H1 (cell line): ENCODE measurements around the gene BRINP3. TPM values are rescaled to one million over a fixed set of nuclear protein-coding genes. Genes with fewer than 3 reads are reported as not detected.

Experiments used
- CTCF ChIA-PET: fragments of 300-600 bp; sonication (Branson Sonifier 250); formaldehyde crosslinking; loops from one replicate; lab custom pipeline; 2021; ENCODE audit not compliant: partially characterized antibody; lab: Charles Lee
- POLR2A ChIA-PET: fragments of 300-600 bp; sonication (Branson Sonifier 250); formaldehyde crosslinking; loops from one replicate; lab custom pipeline; 2021; ENCODE audit warnings: inconsistent platforms; ENCODE audit not compliant: partially characterized antibody; lab: Charles Lee
- DNase-seq, 2 experiments: peaks; one replicate each; pipeline versions ENCODE4 v3.0.0 to v3.0.0-alpha.2; 2010 to 2022; ENCODE audit warnings: low spot score in 2 of 2, low read depth in 1 of 2, mixed read lengths in 1 of 2
- FAIRE-seq: peaks from 2 replicates; lab custom pipeline; 2011; peaks lifted over from hg19 to GRCh38; lab: Jason Lieb, UNC
- H2AFZ ChIP-seq: 2 replicates; pipeline ENCODE4 v1.8.1; 2012; ENCODE audit warnings: low read length, inconsistent platforms
- H2AK5ac ChIP-seq: 2 replicates; pipeline ENCODE4 v1.6.1; 2013; ENCODE audit warnings: low read depth, low read length
- H2BK120ac ChIP-seq: replicated peaks from 2 replicates; pipeline ENCODE3; 2013; ENCODE audit warnings: low read depth, low read length, inconsistent platforms
- H2BK12ac ChIP-seq: 2 replicates; pipeline ENCODE4 v1.6.1; 2013; ENCODE audit warnings: low read depth, low read length
- H2BK15ac ChIP-seq: 2 replicates; pipeline ENCODE4 v1.6.1; 2013; ENCODE audit warnings: low read length
- H2BK20ac ChIP-seq: 2 replicates; pipeline ENCODE4 v1.6.1; 2013; ENCODE audit warnings: low read length
- H2BK5ac ChIP-seq: 2 replicates; pipeline ENCODE4 v1.6.1; 2013; ENCODE audit warnings: low read depth, low read length
- H3K14ac ChIP-seq: 2 replicates; pipeline ENCODE4 v1.6.1; 2013; ENCODE audit warnings: inconsistent platforms; ENCODE audit not compliant: insufficient read length
- H3K18ac ChIP-seq: 2 replicates; pipeline ENCODE4 v1.6.1; 2013; ENCODE audit warnings: low read length; ENCODE audit errors: extremely low read depth
- H3K23ac ChIP-seq: 2 replicates; pipeline ENCODE4 v1.6.1; 2013; ENCODE audit warnings: inconsistent platforms; ENCODE audit not compliant: insufficient read length
- H3K23me2 ChIP-seq: 2 replicates; pipeline ENCODE4 v1.6.1; 2013; ENCODE audit warnings: low read depth, low read length
- H3K27ac ChIP-seq: 2 replicates; pipeline ENCODE4 v1.6.1; 2011; ENCODE audit warnings: low read depth, low read length, inconsistent platforms
- H3K27me3 ChIP-seq, 4 experiments: replicated peaks in 1 of 4; 1 replicate in 1 of 4; 2 replicates in 3 of 4; pipeline versions ENCODE4 v1.6.1 to v1.8.1; 2011 to 2013; ENCODE audit warnings: low read length in 3 of 4, mild to moderate bottlenecking in 3 of 4, inconsistent platforms in 2 of 4, mixed read lengths in 2 of 4, moderate library complexity in 1 of 4; ENCODE audit not compliant: control insufficient read depth in 3 of 4, insufficient read depth in 3 of 4; ENCODE audit errors: extremely low read depth in 1 of 4
- H3K36me3 ChIP-seq, 4 experiments: 2 replicates each; pipeline versions ENCODE4 v1.6.1 to v1.8.1; 2011 to 2013; ENCODE audit warnings: mild to moderate bottlenecking in 4 of 4, low read length in 3 of 4, moderate library complexity in 2 of 4, control low read depth in 1 of 4, inconsistent platforms in 1 of 4; ENCODE audit not compliant: insufficient read depth in 4 of 4, control insufficient read depth in 2 of 4
- H3K4ac ChIP-seq: replicated peaks from 2 replicates; pipeline ENCODE3; 2013; ENCODE audit warnings: low read length, low read depth, mixed read lengths, inconsistent platforms; ENCODE audit not compliant: insufficient read length
- H3K4me1 ChIP-seq, 4 experiments: replicated peaks in 1 of 4; 1 replicate in 1 of 4; 2 replicates in 3 of 4; pipeline versions ENCODE4 v1.6.1 to v1.8.1; 2011 to 2013; ENCODE audit warnings: low read length in 3 of 4, inconsistent platforms in 2 of 4, mixed read lengths in 1 of 4; ENCODE audit not compliant: insufficient read depth in 4 of 4, control insufficient read depth in 3 of 4
- H3K4me2 ChIP-seq, 2 experiments: 2 replicates each; pipeline versions ENCODE4 v1.6.1 to v1.8.1; 2011 to 2013; ENCODE audit warnings: low read depth in 2 of 2, low read length in 2 of 2, control low read depth in 1 of 2, inconsistent platforms in 1 of 2, mild to moderate bottlenecking in 1 of 2; ENCODE audit not compliant: insufficient read depth in 1 of 2
- H3K4me3 ChIP-seq, 4 experiments: fragments of 200-600, 300-600 bp in 1 of 4; sonication (generic), shearing (Covaris generic), sonication (Bioruptor Twin) in 1 of 4; 2 replicates each; pipeline versions ENCODE4 v1.5.1 to v1.8.1; 2011 to 2016; ENCODE audit warnings: low read length in 4 of 4, low read depth in 3 of 4, control low read depth in 2 of 4, inconsistent platforms in 2 of 4, mild to moderate bottlenecking in 2 of 4, mixed read lengths in 1 of 4, moderate library complexity in 1 of 4; ENCODE audit not compliant: insufficient read depth in 2 of 4; ENCODE audit errors: extremely low read depth in 1 of 4
- H3K56ac ChIP-seq: replicated peaks from 2 replicates; pipeline ENCODE3; 2013; ENCODE audit warnings: low read depth, mild to moderate bottlenecking, mixed read lengths, low read length, inconsistent platforms; ENCODE audit not compliant: insufficient read length
- H3K79me1 ChIP-seq: 2 replicates; pipeline ENCODE4 v1.6.1; 2013; ENCODE audit warnings: low read depth, low read length, control low read depth
- H3K79me2 ChIP-seq, 2 experiments: 2 replicates each; pipeline versions ENCODE4 v1.6.1 to v1.8.1; 2012 to 2013; ENCODE audit warnings: low read length in 2 of 2, mild to moderate bottlenecking in 2 of 2, inconsistent platforms in 1 of 2; ENCODE audit not compliant: insufficient read depth in 2 of 2, control insufficient read depth in 1 of 2
- H3K9ac ChIP-seq, 4 experiments: replicated peaks in 1 of 4; 1 replicate in 1 of 4; 2 replicates in 3 of 4; pipeline versions ENCODE4 v1.6.1 to v1.8.1; 2011 to 2013; ENCODE audit warnings: low read depth in 3 of 4, low read length in 3 of 4, control low read depth in 2 of 4, mild to moderate bottlenecking in 2 of 4, moderate library complexity in 2 of 4, inconsistent platforms in 1 of 4; ENCODE audit errors: extremely low read depth in 1 of 4
- H3K9me3 ChIP-seq, 2 experiments: 2 replicates each; pipeline versions ENCODE4 v1.6.1 to v1.8.1; 2012 to 2013; ENCODE audit warnings: mild to moderate bottlenecking in 2 of 2, moderate library complexity in 2 of 2, control low read depth in 1 of 2, inconsistent platforms in 1 of 2, low read depth in 1 of 2, low read length in 1 of 2, mixed read lengths in 1 of 2; ENCODE audit not compliant: insufficient read depth in 2 of 2
- H4K20me1 ChIP-seq, 2 experiments: replicated peaks in 1 of 2; 2 replicates each; pipeline versions ENCODE3 to v1.8.1; 2011 to 2013; ENCODE audit warnings: inconsistent platforms in 2 of 2, low read length in 2 of 2, mild to moderate bottlenecking in 1 of 2; ENCODE audit not compliant: insufficient read depth in 2 of 2, control insufficient read depth in 1 of 2
- H4K5ac ChIP-seq: 2 replicates; pipeline ENCODE4 v1.6.1; 2013; ENCODE audit warnings: low read length, low read depth, mixed read lengths, inconsistent platforms; ENCODE audit not compliant: insufficient read length
- H4K8ac ChIP-seq: 2 replicates; pipeline ENCODE4 v1.8.0; 2013; ENCODE audit warnings: mild to moderate bottlenecking, moderate library complexity, low read length, inconsistent platforms; ENCODE audit not compliant: insufficient read depth; ENCODE audit errors: extremely low read depth
- H4K91ac ChIP-seq: replicated peaks from 2 replicates; pipeline ENCODE3; 2013; ENCODE audit warnings: low read length, mixed read lengths, inconsistent platforms; ENCODE audit not compliant: insufficient read length
- ASH2L ChIP-seq: fragments of 200-600, 300-600 bp; sonication (generic); IDR thresholded peaks from one replicate; pipeline ENCODE4 v1.7.1; 2017; ENCODE audit warnings: low read length
- GTF2F1 ChIP-seq: IDR thresholded peaks from 2 replicates; pipeline ENCODE4 v1.6.1; 2012; ENCODE audit warnings: low read depth, low read length, improper control_type of control experiment, borderline replicate concordance
- JUND ChIP-seq: IDR thresholded peaks from 2 replicates; pipeline ENCODE4 v1.6.1; 2011; ENCODE audit warnings: mild to moderate bottlenecking, improper control_type of control experiment, low read length
- KDM1A ChIP-seq: fragments of 200-600, 300-600 bp; sonication (generic); IDR thresholded peaks from 2 replicates; pipeline ENCODE4 v1.7.1; 2016; ENCODE audit warnings: mild to moderate bottlenecking, low read length, borderline replicate concordance
- KDM4A ChIP-seq: IDR thresholded peaks from one replicate; pipeline ENCODE4 v1.7.1; 2012; ENCODE audit warnings: low read depth, mild to moderate bottlenecking, moderate library complexity, low read length, inconsistent platforms; ENCODE audit not compliant: severe bottlenecking
- MAFK ChIP-seq: IDR thresholded peaks from 2 replicates; pipeline ENCODE4 v1.6.1; 2012; ENCODE audit warnings: low read depth, mild to moderate bottlenecking, improper control_type of control experiment, low read length
- RBBP5 ChIP-seq: IDR thresholded peaks from 2 replicates; pipeline ENCODE4 v1.7.1; 2012; ENCODE audit warnings: low read depth, mild to moderate bottlenecking, inconsistent platforms, low read length, moderate library complexity, borderline replicate concordance
- SAP30 ChIP-seq: fragments of 300-600 bp; sonication (generic); IDR thresholded peaks from 2 replicates; pipeline ENCODE4 v1.7.1; 2012; ENCODE audit warnings: low read length, moderate library complexity, mild to moderate bottlenecking, inconsistent platforms; ENCODE audit not compliant: insufficient read depth, insufficient replicate concordance
- SIN3A ChIP-seq, 2 experiments: IDR thresholded peaks in 1 of 2; conservative IDR thresholded peaks in 1 of 2; 2 replicates each; pipeline ENCODE4 v1.6.1; 2011 to 2012; ENCODE audit warnings: low read length in 2 of 2, improper control_type of control experiment in 1 of 2, low read depth in 1 of 2, mild to moderate bottlenecking in 1 of 2
- SIX5 ChIP-seq: IDR thresholded peaks from 2 replicates; pipeline ENCODE4 v1.6.1; 2011; ENCODE audit warnings: mild to moderate bottlenecking, low read depth, low read length
- SP2 ChIP-seq: IDR thresholded peaks from 2 replicates; pipeline ENCODE4 v1.6.1; 2012; ENCODE audit warnings: mild to moderate bottlenecking, low read length, inconsistent platforms
- TBP ChIP-seq: IDR thresholded peaks from 2 replicates; pipeline ENCODE4 v1.6.1; 2011; ENCODE audit warnings: low read depth, low read length, improper control_type of control experiment
- TEAD4 ChIP-seq: IDR thresholded peaks from 2 replicates; pipeline ENCODE4 v1.6.1; 2012; ENCODE audit warnings: low read depth, low read length, inconsistent platforms, mixed read lengths
- USF2 ChIP-seq: IDR thresholded peaks from 2 replicates; pipeline ENCODE4 v1.6.1; 2011; ENCODE audit warnings: low read length, improper control_type of control experiment
- WGBS, 2 experiments: shearing (Covaris generic) in 1 of 2; methylation state at CpG; one replicate each; pipeline versions ENCODE4 v1.1.6 to v1.1.7; 2013 to 2015; ENCODE audit warnings: low lambda C conversion rate in 2 of 2, mixed read lengths in 2 of 2, inconsistent platforms in 1 of 2, low coverage in 1 of 2, missing lambda C conversion rate in 1 of 2; ENCODE audit not compliant: insufficient replicate concordance in 2 of 2, insufficient coverage in 1 of 2, insufficient read length in 1 of 2; ENCODE audit errors: extremely low coverage in 1 of 2, missing lambda C conversion rate in 1 of 2; 5-methylcytosine and 5-hydroxymethylcytosine counted together
- polyA plus RNA-seq, 7 experiments: library from polyadenylated mRNA; depleted of rRNA in 3 of 7; stranded (reverse) in 5 of 7; unstranded in 2 of 7; fragments of >200 nt in 5 of 7; fragments of 200-250 nt in 2 of 7; gene quantifications; 1 replicate in 5 of 7; 2 replicates in 1 of 7; 4 replicates in 1 of 7; pipeline versions ENCODE4 v1.2.1 to v1.2.3, GENCODE V29; 2011 to 2013; ENCODE audit warnings: missing spikeins in 2 of 7, mixed read lengths in 2 of 7
- total RNA-seq: library from RNA; stranded (reverse); fragmentation: NEBNext Ultra II Directional; extraction: Animal tissue kit (Norgen Biotek cat#: 25700); gene quantifications from 2 replicates; pipeline ENCODE4 v1.2.1, GENCODE V29; 2021

BRINP3 gene
- total and polyA plus RNA-seq, 2 of the 8 experiments (the other 6 are each of a cell fraction or from before 2014, with no cell fraction given), result not detected

- Histone ChIP-seq H4K5ac (no peak overlapping the region), H2BK120ac (no peak overlapping the region), H3K4me1 (no peaks in the 10 kb centered on the region), H4K8ac (no peak overlapping the region), H2BK15ac (no peak overlapping the region), H3K9me3 (no peaks in the 10 kb centered on the region), H3K79me2 (no peaks in the 10 kb centered on the region), H4K20me1 (no peaks in the 10 kb centered on the region), H3K18ac (no peak overlapping the region), H3K14ac (no peak overlapping the region), H2BK5ac (no peak overlapping the region), H3K27me3 (no peaks in the 10 kb centered on the region), H2AK5ac (no peak overlapping the region), H3K36me3 (no peaks in the 10 kb centered on the region), H2BK20ac (no peak overlapping the region), H3K27ac (no peak overlapping the region), H3K4me2 (no peak overlapping the region), H2AFZ (0 out of 2 replicates have a peak overlapping the region, but pooled peaks have one; percentile 21), H3K79me1 (no peaks in the 10 kb centered on the region), H3K4me3 (no peak overlapping the region), H4K91ac (no peak overlapping the region), H3K23me2 (no peaks in the 10 kb centered on the region), H2BK12ac (no peak overlapping the region), H3K9ac (no peak overlapping the region), H3K4ac (no peak overlapping the region), H3K23ac (no peak overlapping the region), H3K56ac (no peak overlapping the region)
- no peak for FAIRE-seq
- 66% methylated on average over 2 of the region's 2 CpGs; no CpG with 5 or more reads in 1 of the 2 experiments for whole genome bisulfite sequencing, 2 experiments
- ChIA-PET POLR2A (no interaction called here), CTCF (no interaction called here)
- DNase-seq, result no peak
- TF ChIP-seq KDM4A, result no peak
- TF ChIP-seq SIN3A (conservative IDR thresholded peaks at IDR 0.05 in 1 of 2, IDR thresholded peaks at IDR 0.05 in 1 of 2; ENCODE audit: low read depth in 1 of 2, low read length in 2 of 2), result no peak
- no peak for TF ChIP-seq TBP
- no peak for TF ChIP-seq ASH2L
- TF ChIP-seq USF2, result no peak
- TF ChIP-seq GTF2F1, result no peak
- no peak for TF ChIP-seq SAP30
- TF ChIP-seq MAFK, result no peak
- no peak for TF ChIP-seq SP2
- TF ChIP-seq RBBP5, result no peak
- TF ChIP-seq TEAD4, result no peak
- no peak for TF ChIP-seq SIX5
- no peak for TF ChIP-seq JUND
- TF ChIP-seq KDM1A, result no peak
These were observed 339.4 kb downstream of the BRINP3 start for GRCh38 chr1:190138266-190138665.
